Cardiac septum (tissue), 1 donor: Measurements from ENCODE around the gene FKBP15. TPM values are rescaled to one million over a fixed set of nuclear protein-coding genes. Genes with fewer than 3 reads are reported as not detected.
"Not testable (repeated sequence)": the region's sequence is repeated elsewhere in the genome, so short reads cannot be mapped to it uniquely, and the experiment has no call there.

Source experiments
- DNase-seq: peaks from one replicate; pipeline ENCODE4 v3.0.0-alpha.2; 2020; ENCODE audit warnings: low spot score
- intact Hi-C: fragments of 100-400 bp; cut with DNase I; formaldehyde crosslinking; loops from one replicate; pipeline ENCODE4 v1.14.0; 2022
- long read RNA-seq: library from polyadenylated mRNA; unstranded; transcript quantifications from one replicate; pipeline ENCODE4 v2.0.0, GENCODE V29; 2021
- total RNA-seq: library from RNA; stranded (reverse); fragmentation: NEBNext Ultra II Directional; extraction: Animal tissue kit (Norgen Biotek cat#: 25700); gene quantifications from one replicate; pipeline ENCODE4 v1.2.1, GENCODE V29; 2021
- donor health status: DM: no; HTN: no; CAD: no.

Gene FKBP15, protein sequence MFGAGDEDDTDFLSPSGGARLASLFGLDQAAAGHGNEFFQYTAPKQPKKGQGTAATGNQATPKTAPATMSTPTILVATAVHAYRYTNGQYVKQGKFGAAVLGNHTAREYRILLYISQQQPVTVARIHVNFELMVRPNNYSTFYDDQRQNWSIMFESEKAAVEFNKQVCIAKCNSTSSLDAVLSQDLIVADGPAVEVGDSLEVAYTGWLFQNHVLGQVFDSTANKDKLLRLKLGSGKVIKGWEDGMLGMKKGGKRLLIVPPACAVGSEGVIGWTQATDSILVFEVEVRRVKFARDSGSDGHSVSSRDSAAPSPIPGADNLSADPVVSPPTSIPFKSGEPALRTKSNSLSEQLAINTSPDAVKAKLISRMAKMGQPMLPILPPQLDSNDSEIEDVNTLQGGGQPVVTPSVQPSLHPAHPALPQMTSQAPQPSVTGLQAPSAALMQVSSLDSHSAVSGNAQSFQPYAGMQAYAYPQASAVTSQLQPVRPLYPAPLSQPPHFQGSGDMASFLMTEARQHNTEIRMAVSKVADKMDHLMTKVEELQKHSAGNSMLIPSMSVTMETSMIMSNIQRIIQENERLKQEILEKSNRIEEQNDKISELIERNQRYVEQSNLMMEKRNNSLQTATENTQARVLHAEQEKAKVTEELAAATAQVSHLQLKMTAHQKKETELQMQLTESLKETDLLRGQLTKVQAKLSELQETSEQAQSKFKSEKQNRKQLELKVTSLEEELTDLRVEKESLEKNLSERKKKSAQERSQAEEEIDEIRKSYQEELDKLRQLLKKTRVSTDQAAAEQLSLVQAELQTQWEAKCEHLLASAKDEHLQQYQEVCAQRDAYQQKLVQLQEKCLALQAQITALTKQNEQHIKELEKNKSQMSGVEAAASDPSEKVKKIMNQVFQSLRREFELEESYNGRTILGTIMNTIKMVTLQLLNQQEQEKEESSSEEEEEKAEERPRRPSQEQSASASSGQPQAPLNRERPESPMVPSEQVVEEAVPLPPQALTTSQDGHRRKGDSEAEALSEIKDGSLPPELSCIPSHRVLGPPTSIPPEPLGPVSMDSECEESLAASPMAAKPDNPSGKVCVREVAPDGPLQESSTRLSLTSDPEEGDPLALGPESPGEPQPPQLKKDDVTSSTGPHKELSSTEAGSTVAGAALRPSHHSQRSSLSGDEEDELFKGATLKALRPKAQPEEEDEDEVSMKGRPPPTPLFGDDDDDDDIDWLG
- total RNA-seq, result 17.9 TPM
- long read RNA-seq, full-length matches to known transcripts, result 1 of 19 reads
- long read RNA-seq, partial matches to known transcripts, result 14 of 19 reads
- long read RNA-seq, other reads (novel, unspliced or antisense), result 4 of 19 reads

DNA sequence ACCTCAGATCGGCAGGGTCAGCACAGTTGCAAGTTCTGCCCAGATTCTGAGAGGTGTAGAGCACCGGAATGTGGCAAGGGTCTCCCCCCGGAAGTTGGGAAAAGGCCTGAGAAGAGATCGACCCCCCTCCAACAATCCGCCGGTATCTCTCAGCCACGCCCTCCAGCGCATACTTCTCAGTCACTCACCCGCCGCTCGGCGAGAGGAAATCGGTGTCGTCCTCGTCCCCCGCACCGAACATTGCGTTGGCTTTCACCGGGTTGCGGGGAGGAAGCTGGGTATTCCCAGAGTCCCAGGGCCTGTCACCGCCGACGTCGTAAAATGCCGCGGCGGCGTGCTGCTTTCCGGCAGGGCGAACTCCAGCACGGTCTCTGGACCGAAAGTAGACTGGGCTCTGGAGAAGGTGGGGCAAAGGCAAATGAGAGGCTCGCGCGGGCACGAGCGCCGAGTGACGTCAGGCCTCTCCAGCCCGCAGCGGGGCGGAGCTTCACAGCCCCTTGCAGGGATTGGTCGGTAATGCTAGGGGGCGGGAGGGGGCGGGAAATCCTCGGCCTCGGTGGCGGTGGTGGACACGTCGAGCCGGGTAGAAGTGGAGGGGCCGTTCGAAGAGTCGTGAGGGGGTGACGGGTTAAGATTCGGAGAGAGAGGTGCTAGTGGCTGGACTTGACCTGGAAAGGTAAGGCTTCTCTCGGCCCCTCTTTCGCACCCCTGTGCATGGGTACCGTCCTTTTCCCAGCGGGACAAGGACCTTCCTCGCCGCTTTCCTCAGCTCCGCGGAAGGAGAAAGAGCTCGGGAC is at the start of gene FKBP15, which contains the start of gene SLC31A1:
Gene FKBP15, minus strand, starts transcription at position 275 of the 797 bp plus-strand sequence. Its CDS starts 34 bp downstream, at position 241.
Gene SLC31A1, plus strand, starts transcription at position 542 of the 797 bp plus-strand sequence. CDS start 34,605 bp downstream, outside the sequence.
- intact Hi-C loops, result loop anchor here (2.0 kb wide), 2 partner anchors 54 to 190 kb away; partner anchors contain the start of genes C9orf43, CDC26, POLE3 and PRPF4
- peak; percentile 99 for DNase-seq

DNA sequence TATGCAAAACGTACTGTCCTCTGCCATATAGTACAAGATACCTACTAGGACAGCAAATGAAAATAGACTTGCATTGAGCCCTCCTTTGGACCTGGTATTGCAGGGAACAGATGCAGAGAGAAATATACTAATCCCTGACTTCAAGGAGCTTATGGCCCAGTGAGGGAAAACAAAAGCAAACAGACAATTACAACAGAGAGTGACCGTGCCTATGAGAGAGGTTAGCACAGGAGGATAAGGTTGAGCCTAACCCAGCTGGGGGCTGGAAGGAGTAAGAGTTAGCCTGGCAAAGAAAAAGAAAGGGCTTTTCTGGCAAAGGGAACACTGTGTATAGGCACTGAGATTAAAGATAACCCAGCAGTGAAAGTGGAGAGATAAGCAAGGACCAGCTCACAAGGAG is 48.8 kb upstream of the FKBP15 start:
- intact Hi-C loops, result loop anchor here (10.0 kb wide), 1 partner anchor 315 kb away; no protein-coding TSS in a partner anchor
- DNase-seq, result no peak

DNA sequence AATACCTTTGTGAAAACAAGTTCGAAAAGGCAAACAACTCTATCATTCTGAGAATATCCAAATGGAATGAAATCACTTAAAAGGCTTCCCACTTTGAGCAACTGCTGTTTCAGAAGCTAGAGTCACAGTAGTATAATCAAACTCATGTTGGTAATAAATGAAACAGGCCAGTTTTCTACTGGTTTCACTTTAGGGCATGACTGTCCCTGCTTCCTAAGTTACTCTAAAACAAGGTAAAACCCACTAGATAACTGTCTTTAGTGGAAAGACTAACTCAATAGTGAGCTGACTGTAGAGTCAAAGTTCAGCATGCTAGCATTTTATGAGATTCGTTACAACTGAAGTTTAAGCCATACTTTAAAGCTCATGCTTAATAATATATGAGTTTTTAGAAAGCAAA is 48.3 kb upstream of the FKBP15 start:
- no peak for DNase-seq
- intact Hi-C loops, result no loop called here

DNA sequence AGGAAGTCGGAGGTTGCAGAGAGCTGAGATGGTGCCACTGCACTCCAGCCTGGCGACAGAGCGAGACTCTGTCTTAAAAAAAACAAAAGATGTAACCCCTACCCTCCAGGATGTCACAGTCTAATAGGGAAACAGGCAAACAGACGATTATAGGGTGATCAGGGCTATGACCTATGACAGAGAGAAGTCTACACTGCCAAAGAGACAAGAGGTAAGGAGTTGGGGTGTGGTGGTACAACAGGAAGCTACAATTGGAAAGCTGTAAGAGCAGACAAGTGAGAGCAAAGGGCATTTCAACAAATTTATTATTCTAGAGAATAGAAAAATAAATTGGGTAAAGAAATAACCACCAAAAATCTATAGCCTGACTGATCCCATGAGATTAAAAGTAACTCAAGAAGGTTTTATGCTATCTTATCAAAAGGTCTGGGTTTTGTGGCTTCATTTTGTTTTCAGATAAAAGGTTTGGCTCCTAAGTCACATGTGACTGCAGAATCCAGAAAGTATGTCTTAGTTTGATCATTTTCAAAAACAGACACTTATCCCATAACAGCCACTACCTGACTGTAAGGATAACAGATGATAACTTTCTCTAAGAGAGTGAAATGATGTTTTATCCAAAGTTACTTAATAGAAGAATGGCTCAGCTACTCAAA is 47.0 kb upstream of the FKBP15 start:
- no peak for DNase-seq
- intact Hi-C loops, result no loop called here

DNA sequence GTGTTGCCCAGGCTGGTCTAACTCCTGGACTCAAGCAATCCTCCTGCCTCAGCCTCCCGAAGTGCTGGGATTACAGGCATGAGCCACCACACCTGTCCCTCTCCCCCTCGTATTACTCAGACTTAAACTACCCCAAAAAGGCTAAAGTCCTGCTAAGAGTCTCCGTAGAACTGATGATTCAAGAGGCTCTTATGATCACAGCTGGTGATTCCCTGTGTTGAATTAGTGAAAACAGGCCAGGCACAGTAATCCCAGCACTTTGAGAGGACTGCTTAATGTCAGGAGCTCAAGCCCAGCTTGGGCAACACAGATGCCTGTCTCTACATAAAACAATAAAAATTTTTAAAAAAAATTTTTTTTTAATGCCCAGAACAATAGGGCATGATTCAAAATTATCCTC is 45.1 kb upstream of the FKBP15 start:
- DNase-seq, result no peak
- intact Hi-C loops, result no loop called here

DNA sequence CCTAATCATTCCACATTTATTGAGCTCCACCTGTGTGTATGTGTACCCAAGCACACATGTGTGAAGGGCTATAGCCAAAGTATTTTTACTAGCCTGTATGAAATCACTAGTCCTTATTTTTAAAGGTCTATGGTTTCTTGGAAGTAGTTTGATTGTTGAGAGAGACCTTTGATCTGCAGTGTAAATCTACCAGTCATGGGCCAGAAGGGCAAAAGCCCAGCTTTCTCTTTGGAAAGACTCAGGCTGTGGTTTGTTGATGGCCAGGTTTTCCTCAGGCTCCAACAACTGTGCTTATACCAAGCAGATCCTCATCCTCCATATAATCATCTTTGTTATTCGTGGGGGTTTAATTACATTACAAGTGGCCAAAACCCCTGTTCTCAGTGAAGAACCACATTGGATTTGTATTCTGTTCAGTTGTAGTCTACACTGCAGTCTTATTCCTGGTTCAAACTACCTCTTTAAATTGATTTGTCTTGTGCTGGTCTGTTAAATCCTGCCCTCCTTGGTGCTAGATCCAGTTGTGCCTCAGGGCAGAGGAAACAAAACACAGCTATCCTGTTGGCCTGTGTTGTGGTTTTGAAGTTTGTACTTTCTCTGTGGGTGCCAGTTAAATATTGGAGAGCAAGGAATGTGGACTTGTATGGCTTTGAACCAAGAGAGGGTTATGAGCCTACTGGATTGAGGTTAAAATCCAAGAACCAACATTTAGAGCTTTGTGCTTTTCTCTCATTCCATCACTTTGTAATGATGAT is 41.0 kb upstream of the FKBP15 start:
- DNase-seq, result no peak
- intact Hi-C loops, result no loop called here

DNA sequence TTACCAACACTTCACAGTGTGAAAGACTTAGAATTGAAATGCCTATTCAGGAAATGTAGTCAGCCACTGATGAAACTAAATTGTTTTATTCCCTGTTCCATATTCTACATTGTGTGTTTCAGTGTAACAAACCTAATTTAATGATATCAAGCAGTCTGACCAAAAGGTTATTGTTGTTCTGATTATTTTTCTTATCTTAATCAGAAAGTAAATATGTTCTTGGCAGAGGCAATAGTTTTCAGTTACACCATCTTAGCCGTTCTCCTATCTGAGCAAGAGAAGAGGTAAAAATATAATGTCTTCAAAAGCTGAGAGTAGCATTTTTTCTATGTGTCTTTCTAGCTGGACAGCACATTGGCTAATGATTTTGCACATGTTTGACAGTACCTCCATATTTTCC is 37.2 kb upstream of the FKBP15 start:
- intact Hi-C loops, result no loop called here
- DNase-seq, result no peak

DNA sequence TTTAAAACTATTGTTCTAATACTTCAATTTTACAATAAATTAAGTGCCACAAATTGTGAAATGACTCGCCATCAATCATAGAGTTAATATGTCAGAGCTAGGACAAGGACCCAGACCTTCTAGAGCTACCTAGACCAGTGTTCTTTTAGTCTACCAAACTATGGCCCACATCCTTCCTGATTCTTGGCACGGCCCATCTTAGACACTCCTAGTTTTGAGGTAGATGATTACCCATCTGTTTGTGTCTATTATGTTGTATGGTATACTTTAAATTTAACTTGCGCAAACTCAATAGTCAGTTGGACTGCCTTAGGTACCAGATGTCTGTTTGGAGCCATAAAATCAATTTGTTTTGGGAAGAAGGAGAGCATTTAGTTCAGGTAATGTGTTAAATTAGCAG is 36.8 kb upstream of the FKBP15 start:
- intact Hi-C loops, result no loop called here
- DNase-seq, result no peak

DNA sequence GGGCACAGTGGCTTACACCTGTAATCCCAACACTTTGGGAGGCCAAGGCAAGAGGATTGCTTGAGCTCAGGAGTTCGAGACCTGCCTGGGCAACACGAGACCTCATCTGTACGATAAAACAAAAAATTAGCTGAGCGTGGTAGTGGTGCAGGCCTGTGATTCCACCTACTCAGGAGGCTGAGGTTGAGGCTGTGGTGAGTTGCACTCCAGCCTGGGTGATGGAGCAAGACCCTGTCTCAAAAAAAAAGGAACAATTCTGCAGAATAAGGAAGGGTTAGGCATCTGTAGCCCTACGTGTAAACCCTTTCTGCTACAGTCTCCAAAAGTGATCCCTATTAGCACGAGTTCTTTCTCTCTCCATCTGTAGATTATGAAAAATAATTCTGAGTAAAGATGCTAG is 34.4 kb upstream of the FKBP15 start:
- intact Hi-C loops, result no loop called here
- DNase-seq, result no peak

DNA sequence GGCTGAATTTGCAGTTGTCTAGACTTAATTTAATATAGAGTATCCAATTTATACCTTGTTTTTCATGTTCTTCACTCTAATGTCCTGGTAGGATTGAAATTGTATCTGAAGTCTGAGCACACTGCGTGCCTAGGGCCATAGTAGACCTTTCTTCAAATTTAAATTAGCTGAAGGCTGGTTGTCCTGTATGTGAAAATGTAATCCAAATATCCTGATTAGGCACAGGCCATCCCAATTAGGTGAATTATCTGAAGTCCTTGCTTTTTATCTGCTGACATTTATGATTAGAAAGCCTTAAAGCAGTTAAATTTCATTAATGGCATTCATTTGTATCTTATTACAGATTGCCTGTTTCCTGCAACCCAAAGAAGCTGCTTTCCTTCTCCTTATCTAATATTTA is 33.9 kb upstream of the FKBP15 start:
- intact Hi-C loops, result no loop called here

DNA sequence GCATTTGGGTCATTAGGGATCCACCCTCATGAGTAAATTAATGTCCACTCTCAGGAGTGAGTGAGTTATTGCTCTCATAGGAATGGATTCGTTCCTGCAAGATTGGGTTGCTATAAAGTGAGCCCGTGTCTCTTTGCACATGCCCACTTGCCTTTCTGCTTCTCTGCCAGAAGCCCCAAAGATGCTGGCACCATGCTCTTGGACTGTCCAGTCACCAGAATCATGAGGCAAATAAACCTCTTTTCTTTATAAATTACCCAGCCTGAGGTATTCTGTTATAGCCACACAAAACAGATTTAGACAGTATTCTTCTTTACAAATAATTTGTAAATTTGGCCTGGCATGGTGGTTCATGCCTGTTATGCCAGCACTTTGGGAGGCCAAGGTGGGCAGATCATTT is 29.7 kb upstream of the FKBP15 start:
- intact Hi-C loops, result no loop called here
- DNase-seq, result no peak

More for the DNA sequence above, 33.9 kb upstream of the FKBP15 start:
- DNase-seq, result no peak

DNA sequence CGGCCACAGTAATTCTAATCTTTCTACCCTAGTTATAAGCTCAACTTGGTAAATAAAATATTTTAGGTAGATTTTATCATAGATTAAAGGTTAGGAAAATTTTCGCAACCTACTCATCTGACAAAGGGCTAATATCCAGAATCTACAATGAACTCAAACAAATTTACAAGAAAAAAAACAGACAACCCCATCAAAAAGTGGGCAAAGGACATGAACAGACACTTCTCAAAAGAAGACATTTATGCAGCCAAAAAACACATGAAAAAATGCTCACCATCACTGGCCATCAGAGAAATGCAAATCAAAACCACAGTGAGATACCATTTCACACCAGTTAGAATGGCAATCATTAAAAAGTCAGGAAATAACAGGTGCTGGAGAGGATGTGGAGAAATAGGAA is 28.6 kb upstream of the FKBP15 start:
- intact Hi-C loops, DNase-seq: not testable (repeated sequence)

DNA sequence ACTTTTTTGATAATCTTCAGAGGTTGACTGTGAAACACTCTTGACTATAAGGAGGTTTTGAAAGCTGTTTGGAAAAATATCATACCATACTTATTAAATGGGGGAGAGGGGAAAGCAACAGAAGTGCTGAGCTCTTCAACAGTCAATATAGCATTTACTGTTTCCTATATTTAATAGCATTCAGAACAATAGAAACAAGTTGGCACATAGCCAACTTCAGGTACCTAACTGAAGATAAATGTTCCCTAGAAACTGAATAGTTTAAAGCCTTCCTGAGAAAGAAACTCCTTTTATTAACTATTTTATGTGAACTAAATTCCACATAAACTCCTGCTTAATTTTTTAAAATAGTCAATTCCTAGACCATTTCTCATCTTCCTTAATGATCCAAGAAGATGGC is 26.6 kb upstream of the FKBP15 start:
- no peak for DNase-seq
- intact Hi-C loops, result no loop called here

DNA sequence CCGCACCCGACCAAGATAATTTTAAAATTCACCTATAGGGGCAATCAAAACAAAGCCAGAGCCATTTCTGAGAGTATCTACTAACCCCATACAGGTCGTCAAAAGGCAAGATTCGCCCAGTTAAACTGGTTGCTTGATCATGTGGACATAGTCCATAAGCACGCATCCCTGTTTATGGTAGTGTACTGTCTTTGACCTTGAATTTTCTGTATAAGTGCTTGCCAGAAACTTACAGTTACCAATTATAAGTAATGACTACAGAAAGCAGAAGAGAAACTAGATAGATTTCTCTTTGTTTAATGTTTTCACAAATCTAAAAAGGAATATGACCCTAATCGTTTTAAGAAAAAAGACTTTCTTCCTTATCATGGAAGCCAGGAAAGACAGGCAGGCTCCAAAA is 25.9 kb upstream of the FKBP15 start:
- intact Hi-C loops, result no loop called here
- DNase-seq, result no peak

DNA sequence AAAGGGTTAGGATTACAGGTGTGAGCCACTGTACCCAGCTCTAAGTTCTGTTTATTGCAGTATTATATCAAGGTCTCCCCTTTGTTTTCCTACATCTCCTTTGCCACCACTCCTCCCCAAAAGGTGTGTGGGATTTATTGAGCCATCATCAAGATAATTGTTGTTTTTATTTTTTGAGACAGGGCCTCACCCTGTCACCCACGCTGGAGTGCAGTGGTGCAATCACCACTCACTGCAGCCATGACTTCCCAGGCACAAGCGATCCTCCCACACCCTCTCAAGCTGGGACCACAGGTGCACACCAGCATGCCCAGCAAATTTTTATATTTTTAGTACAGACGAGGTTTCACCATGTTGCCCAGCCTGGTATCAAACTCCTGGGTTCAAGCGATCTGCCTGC is 24.8 kb upstream of the FKBP15 start:
- DNase-seq, result no peak
- intact Hi-C loops, result no loop called here

DNA sequence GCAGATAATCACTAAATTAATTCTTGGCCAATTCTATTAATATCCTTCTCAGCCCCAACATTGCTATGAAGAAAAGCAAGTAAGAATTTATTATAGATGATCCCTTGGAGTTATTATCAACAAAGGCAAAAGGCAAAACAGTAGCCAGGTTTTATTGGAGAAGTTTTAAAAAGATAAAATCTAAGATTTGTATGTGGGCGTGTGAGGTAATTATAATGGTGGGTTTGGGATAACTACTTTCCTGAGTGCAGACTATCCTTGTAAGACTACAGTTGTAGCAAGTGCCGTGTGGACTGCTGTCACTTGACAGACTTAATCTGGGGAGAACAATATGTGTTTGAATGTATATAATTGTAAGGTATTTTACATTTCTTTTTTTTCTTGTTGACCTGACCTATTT is 23.5 kb upstream of the FKBP15 start:
- intact Hi-C loops, result no loop called here
- DNase-seq, result no peak

DNA sequence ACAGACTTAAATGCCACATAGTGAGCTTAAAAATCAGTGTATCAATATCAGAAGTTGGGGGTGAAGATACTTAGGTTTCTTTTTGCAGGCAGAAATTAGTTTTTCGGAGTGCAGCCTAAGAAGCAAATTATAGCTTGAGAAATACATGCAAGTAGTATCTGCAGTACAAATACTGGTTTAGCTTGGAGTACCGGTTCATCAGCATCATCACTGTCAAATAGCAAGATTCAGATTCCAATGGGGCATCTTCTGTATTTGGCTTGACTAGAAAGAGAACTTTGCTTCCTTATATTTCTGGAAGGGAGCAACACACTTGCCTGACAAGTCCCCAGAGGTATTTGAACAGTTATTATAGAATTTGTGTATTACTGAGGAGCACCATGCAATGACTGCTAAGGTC is 20.1 kb upstream of the FKBP15 start:
- intact Hi-C loops, result no loop called here
- DNase-seq, result no peak

DNA sequence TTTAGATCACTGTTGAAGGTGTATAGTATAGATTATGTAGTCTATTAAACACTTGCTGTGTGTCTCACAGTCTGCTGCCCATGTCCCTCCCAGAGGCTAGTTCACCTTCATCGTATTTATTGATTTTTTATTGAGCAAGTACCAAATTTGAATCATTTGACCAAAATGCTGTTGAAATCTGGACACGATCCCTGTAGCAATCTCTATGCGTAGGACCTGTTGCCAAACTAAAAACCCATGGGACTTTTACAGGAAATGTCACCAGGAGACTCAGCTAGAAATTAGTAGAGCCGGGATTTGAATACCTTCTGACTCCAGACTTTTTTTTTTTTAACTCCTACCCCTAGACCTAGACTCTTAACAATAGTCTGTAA is 17.8 kb upstream of the FKBP15 start:
- no peak for DNase-seq
- intact Hi-C loops, result no loop called here
